Psoas muscle (tissue), 8 donors: Measurements from ENCODE around the gene CFD. TPM values are rescaled to one million over a fixed set of nuclear protein-coding genes. Genes with fewer than 3 reads are reported as not detected.
A peak's percentile ranks its signal among the peaks of the same experiment; 100 is the strongest.
"Not testable (repeated sequence)": the region's sequence is repeated elsewhere in the genome, so short reads cannot be mapped to it uniquely, and the experiment has no call there.

Experiments
- ATAC-seq, 4 donors: fragments of 200-7000 bp; cut with Tn5 transposase; one replicate each; pipeline ENCODE4 v1.9.1; 2020; ENCODE audit warnings: moderate library complexity in 3 of 4, mild to moderate bottlenecking in 2 of 4
- DNase-seq, 2 donors: peaks; one replicate each; pipeline ENCODE4 v3.0.0-alpha.2; 2020
- H3K27ac ChIP-seq: fragments of 200-600 bp; one replicate; pipeline ENCODE4 v1.8.0; 2022
- H3K27me3 ChIP-seq, 3 donors: fragments of 200-600 bp in 1 of 3; one replicate each; pipeline versions ENCODE4 v1.6.1 to v1.8.0; 2013 to 2022; ENCODE audit warnings: low read length in 2 of 3, mild to moderate bottlenecking in 2 of 3, moderate library complexity in 1 of 3; ENCODE audit not compliant: insufficient read depth in 3 of 3
- H3K36me3 ChIP-seq, 2 donors: fragments of 200-600 bp in 1 of 2; one replicate each; pipeline versions ENCODE4 v1.6.1 to v1.8.0; 2013 to 2022; ENCODE audit warnings: low read depth in 1 of 2, mild to moderate bottlenecking in 1 of 2, moderate library complexity in 1 of 2; ENCODE audit not compliant: insufficient read depth in 1 of 2
- H3K4me1 ChIP-seq: fragments of 200-600 bp; one replicate; pipeline ENCODE4 v1.8.0; 2022
- H3K4me3 ChIP-seq: fragments of 200-600 bp; one replicate; pipeline ENCODE4 v1.8.0; 2022; ENCODE audit warnings: mild to moderate bottlenecking
- H3K9me3 ChIP-seq: fragments of 200-600 bp; one replicate; pipeline ENCODE4 v1.8.0; 2022
- CTCF ChIP-seq: fragments of 200-600 bp; IDR thresholded peaks from one replicate; pipeline ENCODE4 v1.8.0; 2022; ENCODE audit warnings: antibody characterized with exemption
- WGBS, 3 donors: extraction: QIAGEN DNeasy Blood & Tissue Kit; methylation state at CpG; one replicate each; pipeline versions ENCODE4 v1.1.6 to v1.1.7; 2013; 5-methylcytosine and 5-hydroxymethylcytosine counted together
- intact Hi-C, 2 donors: fragments of 100-400 bp; cut with DNase I; formaldehyde crosslinking; loops; one replicate each; pipeline versions ENCODE4 v1.11.0 to v1.14.2; 2022
- polyA plus RNA-seq, 3 donors: library from polyadenylated mRNA; stranded (reverse); fragments of 200-250 nt; gene quantifications; one replicate each; pipeline ENCODE4 v1.2.3, GENCODE V29; 2013
- total RNA-seq, 4 donors: library from RNA; stranded (reverse); fragmentation: NEBNext Ultra II Directional in 2 of 4; extraction: Animal tissue kit (Norgen Biotek cat#: 25700) in 2 of 4; gene quantifications; one replicate each; pipeline versions ENCODE4 v1.2.1 to v1.2.4, GENCODE V29; 2021 to 2023
- donor health status: healthy with polysubstance abuse.
- donor health status: DM: no; HTN: no; CAD: no; lungs with moderate emphysema.
- donor health status: Bipolar disorder and iron deficiency.
- donor health status: healthy.
- donor health status: DM: yes; HTN: yes; CAD: no.
- donor health status: DM: no; HTN: no; CAD: no.
- donor health status: DM: no; HTN: no; CAD: no.
- donor health status: DM: yes; HTN: yes; CAD: no.

CFD gene
- total and polyA plus RNA-seq, 7 donors, result 56.8 to 142 (median 79.9) TPM

- ATAC-seq (no peak), DNase-seq (no peak)
- no peaks in the 10 kb centered on the region for H3K4me1 ChIP-seq
- H3K4me3 ChIP-seq, result no peak overlapping the region
- no peak for TF ChIP-seq CTCF
- H3K9me3 ChIP-seq, result no peaks in the 10 kb centered on the region
- intact Hi-C loops, result no loop called here
- H3K27ac ChIP-seq, result no peak overlapping the region
- 45 to 59% (median 49%) methylated on average over 24 of the region's 24 CpGs for WGBS, 3 donors
- no peaks in the 10 kb centered on the region for H3K36me3 ChIP-seq
- H3K27me3 ChIP-seq, result peaks cover 0 to 77% (median 19%) of the 10 kb centered on the region in 3 donors
Measured at GRCh38 chr19:834216-834615, 25.2 kb upstream of the CFD start.

GRCh38 chr19:835210-835810 is 24.2 kb upstream of the CFD start:
- intact Hi-C loops, result no loop called here
- Histone ChIP-seq H3K9me3 (no peaks in the 10 kb centered on the region), H3K4me1 (no peaks in the 10 kb centered on the region), H3K27me3 (peaks cover 0 to 78% (median 20%) of the 10 kb centered on the region in 3 donors), H3K4me3 (no peak overlapping the region), H3K27ac (no peak overlapping the region), H3K36me3 (no peaks in the 10 kb centered on the region)
- no peak for TF ChIP-seq CTCF
- ATAC-seq, result peak in 1 of 4 donors; percentile 63
- 43 to 50% (median 50%) methylated on average over 26 to 36 of the region's 36 CpGs for WGBS, 3 donors
- DNase-seq, result no peak

GRCh38 chr19:840519-841206 is 18.8 kb upstream of the CFD start, which contains the start of gene PRTN3:
PRTN3 (plus strand) TSS chr19:840999; CDS start chr19:841009, 10 bp downstream.
- no peak for DNase-seq
- Histone ChIP-seq H3K4me1 (peaks cover 8% of the 10 kb centered on the region), H3K9me3 (no peaks in the 10 kb centered on the region), H3K36me3 (no peaks in the 10 kb centered on the region), H3K4me3 (no peak within 1 kb of the TSS), H3K27ac (no peak within 1 kb of the TSS), H3K27me3 (peaks cover 0 to 83% (median 14%) of the 10 kb centered on the region in 3 donors)
- WGBS, 3 donors, result 53 to 66% (median 64%) methylated on average over 23 to 24 of the region's 24 CpGs
- TF ChIP-seq CTCF, result no peak
- intact Hi-C loops, result no loop called here
- peak in 1 of 4 donors; percentile 20 for ATAC-seq

GRCh38 chr19:842802-843179 is 16.7 kb upstream of the CFD start:
- H3K27ac ChIP-seq, H3K4me3 ChIP-seq, H3K9me3 ChIP-seq, H3K4me1 ChIP-seq, ATAC-seq, intact Hi-C loops, H3K36me3 ChIP-seq, DNase-seq: not testable (repeated sequence)
- WGBS, 3 donors, result 64 to 75% (median 69%) methylated on average over 7 of the region's 7 CpGs
- peaks cover 0 to 85% (median 13%) of the 10 kb centered on the region in 3 donors for H3K27me3 ChIP-seq

GRCh38 chr19:843180-843835 is 16.2 kb upstream of the CFD start:
- peaks cover 0 to 90% (median 15%) of the 10 kb centered on the region in 3 donors for H3K27me3 ChIP-seq
- peak in 1 of 2 donors; percentile 31 for DNase-seq
- peaks cover 8% of the 10 kb centered on the region for H3K4me1 ChIP-seq
- no peaks in the 10 kb centered on the region for H3K36me3 ChIP-seq
- peak in 3 of 4 donors; percentile 40 to 46 (median 43) for ATAC-seq
- no peak for TF ChIP-seq CTCF
- peak overlapping the region; percentile 15 for H3K4me3 ChIP-seq
- H3K27ac ChIP-seq, result no peak overlapping the region
- H3K9me3 ChIP-seq, result no peaks in the 10 kb centered on the region
- WGBS, 3 donors, result 4 to 5% (median 4%) methylated on average over 23 to 46 of the region's 46 CpGs
- intact Hi-C loops, result no loop called here
